Measurements from ENCODE around the gene ZC3H7A.

GRCh38 chr16:11836650-11837244, 39.7 kb upstream of the ZC3H7A start:
- no peak for TF ChIP-seq POLR2A (IDR thresholded peaks at IDR 0.05)
- no peak for TF ChIP-seq CTCF (IDR thresholded peaks at IDR 0.05)

All from vagina (tissue), 2 donors.